ENCODE results near the gene TUB. TPM values are rescaled to one million over a fixed set of nuclear protein-coding genes. Genes with fewer than 3 reads are reported as not detected.

TUB gene
- total RNA-seq, 1 experiment from 2014 or later: not detected

GRCh38 chr11:8041576-8041975 is 39.4 kb upstream of the TUB start:
- no peak for DNase-seq
- Histone ChIP-seq H3K4me3 (no peak overlapping the region), H3K9me2 (ENCODE audit: insufficient read depth) (no peaks in the 10 kb centered on the region), H3K79me2 (ENCODE audit: low read depth) (no peaks in the 10 kb centered on the region), H3K36me3 (ENCODE audit: low read depth) (no peaks in the 10 kb centered on the region), H3K9me3 (ENCODE audit: insufficient read depth, low read depth) (no peaks in the 10 kb centered on the region), H3K27ac (no peak overlapping the region), H3K4me2 (no peak overlapping the region), H4K20me1 (ENCODE audit: insufficient read depth) (no peaks in the 10 kb centered on the region), H2AFZ (no peak overlapping the region), H3K27me3 (ENCODE audit: insufficient read depth, low read depth) (no peaks in the 10 kb centered on the region), H3F3A (ENCODE audit: insufficient read depth, low read depth) (no peaks in the 10 kb centered on the region), H3K4me1 (replicated peaks; ENCODE audit: insufficient read depth) (no peaks in the 10 kb centered on the region)
- no peak for TF ChIP-seq EZH2 (IDR thresholded peaks at IDR 0.05; ENCODE audit: low read depth)
- TF ChIP-seq CTCF (conservative IDR thresholded peaks at IDR 0.05): no peak
- BruUV-seq (replicated peaks): no TSS peak
- ChIA-PET POLR2A (ENCODE audit: unreplicated experiment) (no interaction called here), CTCF (interaction anchor here (0.6 kb wide), 1 partner anchor 17 kb away, joined by 3 read pairs; no protein-coding TSS in a partner anchor)
- intact Hi-C loops (cut with micrococcal nuclease; ENCODE audit: unreplicated experiment): no loop called here

- no peaks in the 10 kb centered on the region for H3K9me3 ChIP-seq (ENCODE audit: insufficient read depth, low read depth)
- CTCF ChIA-PET: no interaction called here
Measured at GRCh38 chr11:8043756-8044155, 37.3 kb upstream of the TUB start.

GRCh38 chr11:8045839-8046238 is 35.2 kb upstream of the TUB start:
- no peaks in the 10 kb centered on the region for H3F3A ChIP-seq (ENCODE audit: insufficient read depth, low read depth)
- TF ChIP-seq CTCF (conservative IDR thresholded peaks at IDR 0.05) (no peak), EZH2 (IDR thresholded peaks at IDR 0.05; ENCODE audit: low read depth) (no peak)
- BruUV-seq (replicated peaks): no TSS peak
- CTCF ChIA-PET: no interaction called here
- no peaks in the 10 kb centered on the region for H3K9me2 ChIP-seq (ENCODE audit: insufficient read depth)
- H3K27me3 ChIP-seq (ENCODE audit: insufficient read depth, low read depth): no peaks in the 10 kb centered on the region
- no peaks in the 10 kb centered on the region for H3K79me2 ChIP-seq (ENCODE audit: low read depth)
- no peaks in the 10 kb centered on the region for H4K20me1 ChIP-seq (ENCODE audit: insufficient read depth)
- POLR2A ChIA-PET (ENCODE audit: unreplicated experiment): no interaction called here
- intact Hi-C loops (cut with micrococcal nuclease; ENCODE audit: unreplicated experiment): no loop called here
- no peak overlapping the region for H3K4me3 ChIP-seq
- DNase-seq: no peak
- H3K9me3 ChIP-seq (ENCODE audit: insufficient read depth, low read depth): no peaks in the 10 kb centered on the region
- H3K27ac ChIP-seq: no peak overlapping the region
- no peak overlapping the region for H2AFZ ChIP-seq
- no peak overlapping the region for H3K4me2 ChIP-seq
- H3K4me1 ChIP-seq (replicated peaks; ENCODE audit: insufficient read depth): no peaks in the 10 kb centered on the region
- no peaks in the 10 kb centered on the region for H3K36me3 ChIP-seq (ENCODE audit: low read depth)

More at GRCh38 chr11:8043756-8044155, 37.3 kb upstream of the TUB start:
- no TSS peak for BruUV-seq (replicated peaks)
- H3K27ac ChIP-seq: no peak overlapping the region
- no peaks in the 10 kb centered on the region for H3F3A ChIP-seq (ENCODE audit: insufficient read depth, low read depth)
- TF ChIP-seq EZH2 (IDR thresholded peaks at IDR 0.05; ENCODE audit: low read depth) (no peak), CTCF (conservative IDR thresholded peaks at IDR 0.05) (no peak)
- H3K27me3 ChIP-seq (ENCODE audit: insufficient read depth, low read depth): no peaks in the 10 kb centered on the region
- no peak for DNase-seq
- no peak overlapping the region for H3K4me3 ChIP-seq
- H4K20me1 ChIP-seq (ENCODE audit: insufficient read depth): no peaks in the 10 kb centered on the region
- H3K4me2 ChIP-seq: no peak overlapping the region
- no peaks in the 10 kb centered on the region for H3K36me3 ChIP-seq (ENCODE audit: low read depth)
- intact Hi-C loops (cut with micrococcal nuclease; ENCODE audit: unreplicated experiment): no loop called here
- H3K4me1 ChIP-seq (replicated peaks; ENCODE audit: insufficient read depth): no peaks in the 10 kb centered on the region
- POLR2A ChIA-PET (ENCODE audit: unreplicated experiment): no interaction called here
- no peaks in the 10 kb centered on the region for H3K9me2 ChIP-seq (ENCODE audit: insufficient read depth)
- no peaks in the 10 kb centered on the region for H3K79me2 ChIP-seq (ENCODE audit: low read depth)
- H2AFZ ChIP-seq: no peak overlapping the region
